ENCODE data around the gene MEPCE. TPM values are rescaled to one million over a fixed set of nuclear protein-coding genes. Genes with fewer than 3 reads are reported as not detected.

The MEPCE gene
- total and polyA plus RNA-seq, 9 of the 15 experiments (the other 6 are each of a cell fraction or from before 2014, with no cell fraction given), result 10.9 to 76.3 (median 44.1) TPM

- TF ChIP-seq ZNF277 (CRISPR knock-in tag; IDR thresholded peaks at IDR 0.05; ENCODE audit: borderline replicate concordance) (no peak), NUFIP1 (IDR thresholded peaks at IDR 0.05; ENCODE audit: partially characterized antibody) (peak; percentile 40), HNRNPL (IDR thresholded peaks at IDR 0.05; ENCODE audit: low read depth, low read length) (no peak), SREBF2 (CRISPR knock-in tag; IDR thresholded peaks at IDR 0.05) (no peak), GTF2A2 (tag; IDR thresholded peaks at IDR 0.05) (no peak), NRF1 (conservative IDR thresholded peaks at IDR 0.05 in 1 of 2, IDR thresholded peaks at IDR 0.05 in 1 of 2) (peak; percentile 16 to 24; a peak in 1 of 4 replicates), POLR2G (IDR thresholded peaks at IDR 0.05; ENCODE audit: low read depth, low read length) (peak; percentile 89), CHD4 (IDR thresholded peaks at IDR 0.05; ENCODE audit: insufficient read depth, insufficient replicate concordance, low read depth, low read length, poor library complexity, severe bottlenecking) (no peak), WHSC1 (IDR thresholded peaks at IDR 0.05; ENCODE audit: low read length) (no peak), HINFP (tag; conservative IDR thresholded peaks at IDR 0.05; ENCODE audit: low read depth) (no peak), TEAD1 (CRISPR knock-in tag; IDR thresholded peaks at IDR 0.05) (no peak), ZNF347 (CRISPR knock-in tag; IDR thresholded peaks at IDR 0.05; ENCODE audit: low read depth) (no peak)
Measured at GRCh38 chr7:100478958-100479660, 49.5 kb downstream of the MEPCE start, which contains the start of gene TSC22D4 (continued).
